MCF 10A (cell line): Measurements from ENCODE around the gene HES6. TPM values are rescaled to one million over a fixed set of nuclear protein-coding genes. Genes with fewer than 3 reads are reported as not detected.
"Not testable (repeated sequence)": the region's sequence is repeated elsewhere in the genome, so short reads cannot be mapped to it uniquely, and the experiment has no call there.

ENCODE experiments used
- BruUV-seq: library from RNA; stranded (reverse); fragments of 400-500 nt; replicated peaks from 2 replicates; lab custom pipeline; 2021; lab: Mats Ljungman, UMichigan
- CTCF ChIA-PET: fragments of 300-600 bp; sonication (Branson Sonifier 250); formaldehyde crosslinking; extraction: SDS; loops from one replicate; lab custom pipeline; 2021; ENCODE audit warnings: antibody characterized with exemption, inconsistent platforms; lab: Yijun Ruan, JAX
- POLR2A ChIA-PET: fragments of 300-600, 350-650 bp; sonication (Branson Sonifier 250); formaldehyde crosslinking; extraction: SDS; loops from one replicate; lab custom pipeline; 2020; ENCODE audit warnings: antibody characterized with exemption, inconsistent platforms; lab: Yijun Ruan, JAX
- DNase-seq: peaks from one replicate; pipeline ENCODE4 v3.0.0-alpha.2; 2018; ENCODE audit not compliant: unreplicated experiment
- H3K27ac Mint-ChIP-seq: one replicate; pipeline ENCODE4 v1.8.0; 2022; ENCODE audit warnings: mild to moderate bottlenecking, low read depth, mixed read lengths; ENCODE audit not compliant: unreplicated experiment
- H3K27me3 Mint-ChIP-seq: one replicate; pipeline ENCODE4 v1.8.0; 2022; ENCODE audit warnings: mixed read lengths; ENCODE audit not compliant: insufficient read depth, unreplicated experiment
- H3K36me3 Mint-ChIP-seq: one replicate; pipeline ENCODE4 v1.8.0; 2022; ENCODE audit warnings: mild to moderate bottlenecking, moderate library complexity, mixed read lengths; ENCODE audit not compliant: insufficient read depth, unreplicated experiment
- H3K4me1 Mint-ChIP-seq: one replicate; pipeline ENCODE4 v1.8.0; 2022; ENCODE audit warnings: mixed read lengths; ENCODE audit not compliant: insufficient read depth, unreplicated experiment
- H3K4me3 Mint-ChIP-seq: one replicate; pipeline ENCODE4 v1.8.0; 2022; ENCODE audit warnings: mild to moderate bottlenecking, moderate library complexity, mixed read lengths; ENCODE audit not compliant: unreplicated experiment
- H3K9me3 Mint-ChIP-seq: one replicate; pipeline ENCODE4 v1.8.0; 2022; ENCODE audit warnings: mixed read lengths; ENCODE audit not compliant: unreplicated experiment
- intact Hi-C: fragments of 100-400 bp; cut with micrococcal nuclease; formaldehyde crosslinking; loops from 2 replicates; pipeline ENCODE4 v1.14.1; 2022
- total RNA-seq: library from RNA; stranded (reverse); gene quantifications from 2 replicates; pipeline ENCODE4 v1.2.3, GENCODE V29; 2022
- TF ChIP-seq, protein P1 (sequence below): fragments of 200-600 bp; IDR thresholded peaks from one replicate; pipeline ENCODE4 v1.8.0; 2022; ENCODE audit warnings: antibody characterized with exemption, mild to moderate bottlenecking; ENCODE audit not compliant: unreplicated experiment

Gene HES6
- total RNA-seq, 1 experiment from 2014 or later = 19.7 TPM

- TF ChIP-seq, protein P1, sequence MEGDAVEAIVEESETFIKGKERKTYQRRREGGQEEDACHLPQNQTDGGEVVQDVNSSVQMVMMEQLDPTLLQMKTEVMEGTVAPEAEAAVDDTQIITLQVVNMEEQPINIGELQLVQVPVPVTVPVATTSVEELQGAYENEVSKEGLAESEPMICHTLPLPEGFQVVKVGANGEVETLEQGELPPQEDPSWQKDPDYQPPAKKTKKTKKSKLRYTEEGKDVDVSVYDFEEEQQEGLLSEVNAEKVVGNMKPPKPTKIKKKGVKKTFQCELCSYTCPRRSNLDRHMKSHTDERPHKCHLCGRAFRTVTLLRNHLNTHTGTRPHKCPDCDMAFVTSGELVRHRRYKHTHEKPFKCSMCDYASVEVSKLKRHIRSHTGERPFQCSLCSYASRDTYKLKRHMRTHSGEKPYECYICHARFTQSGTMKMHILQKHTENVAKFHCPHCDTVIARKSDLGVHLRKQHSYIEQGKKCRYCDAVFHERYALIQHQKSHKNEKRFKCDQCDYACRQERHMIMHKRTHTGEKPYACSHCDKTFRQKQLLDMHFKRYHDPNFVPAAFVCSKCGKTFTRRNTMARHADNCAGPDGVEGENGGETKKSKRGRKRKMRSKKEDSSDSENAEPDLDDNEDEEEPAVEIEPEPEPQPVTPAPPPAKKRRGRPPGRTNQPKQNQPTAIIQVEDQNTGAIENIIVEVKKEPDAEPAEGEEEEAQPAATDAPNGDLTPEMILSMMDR = no peak
- CTCF ChIA-PET = no interaction called here
- no TSS peak for BruUV-seq
- no peak for DNase-seq
- POLR2A ChIA-PET = interaction anchor here (0.6 to 1.1 kb wide), 3 partner anchors 9 to 1180 kb away, joined by 3 to 4 read pairs (median 3); partner anchors contain the start of gene PER2
- Mint-ChIP-seq H3K4me3 (no peak overlapping the region), H3K36me3 (peaks cover 36% of the 10 kb centered on the region), H3K27me3 (no peaks in the 10 kb centered on the region), H3K9me3 (no peaks in the 10 kb centered on the region), H3K4me1 (peaks cover 15% of the 10 kb centered on the region), H3K27ac (no peak overlapping the region)
- intact Hi-C loops = no loop called here
Measured at GRCh38 chr2:238279324-238279682, 39.5 kb upstream of the HES6 start.

DNA sequence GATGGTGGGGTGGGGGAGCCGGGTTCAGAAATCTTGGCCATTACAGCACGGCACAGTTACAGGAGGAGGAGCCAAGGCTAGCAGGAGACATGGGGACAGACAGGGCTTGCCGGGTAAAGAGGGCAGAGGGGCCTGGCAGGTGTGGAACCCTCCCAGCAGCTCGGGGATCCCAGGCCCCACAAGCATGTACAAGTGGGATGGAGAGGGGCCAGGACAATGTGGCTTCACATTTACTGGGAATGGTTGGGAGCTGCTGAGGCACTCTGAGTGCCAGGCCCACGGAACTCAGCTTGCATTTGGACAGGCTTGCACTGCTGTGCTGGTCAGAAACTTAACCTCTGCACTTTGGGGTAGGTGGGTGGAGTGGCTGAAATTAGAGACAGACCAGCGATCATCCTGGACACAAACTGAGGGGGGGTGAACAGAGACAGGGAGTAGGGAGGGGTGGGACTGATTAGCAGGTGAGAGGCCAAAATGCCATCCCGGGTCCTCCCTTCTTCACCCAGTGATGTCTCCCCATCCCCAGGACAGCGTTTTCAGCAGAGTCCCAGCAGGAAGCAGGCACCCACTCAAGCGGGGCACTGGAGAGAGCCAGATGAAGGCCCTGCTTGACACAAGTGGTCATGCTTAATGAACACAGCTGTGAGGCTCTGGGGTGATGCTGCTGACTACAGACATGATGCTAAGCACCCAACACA is 38.9 kb upstream of the HES6 start:
- no peak for DNase-seq
- no TSS peak for BruUV-seq
- ChIA-PET CTCF (interaction anchor here (0.7 to 1.2 kb wide), 5 partner anchors 9 to 123 kb away, joined by 3 to 6 read pairs (median 3); no protein-coding TSS in a partner anchor), POLR2A (interaction anchor here (0.6 to 1.1 kb wide), 4 partner anchors 10 to 1179 kb away, joined by 3 to 4 read pairs (median 3); partner anchors contain the start of gene PER2)
- peaks cover 14% of the 10 kb centered on the region for H3K4me1 Mint-ChIP-seq
- H3K27me3 Mint-ChIP-seq = no peaks in the 10 kb centered on the region
- no peaks in the 10 kb centered on the region for H3K9me3 Mint-ChIP-seq
- intact Hi-C loops = no loop called here
- no peak overlapping the region for H3K4me3 Mint-ChIP-seq
- peaks cover 42% of the 10 kb centered on the region for H3K36me3 Mint-ChIP-seq
- H3K27ac Mint-ChIP-seq = no peak overlapping the region
- TF ChIP-seq, protein P1 = no peak

DNA sequence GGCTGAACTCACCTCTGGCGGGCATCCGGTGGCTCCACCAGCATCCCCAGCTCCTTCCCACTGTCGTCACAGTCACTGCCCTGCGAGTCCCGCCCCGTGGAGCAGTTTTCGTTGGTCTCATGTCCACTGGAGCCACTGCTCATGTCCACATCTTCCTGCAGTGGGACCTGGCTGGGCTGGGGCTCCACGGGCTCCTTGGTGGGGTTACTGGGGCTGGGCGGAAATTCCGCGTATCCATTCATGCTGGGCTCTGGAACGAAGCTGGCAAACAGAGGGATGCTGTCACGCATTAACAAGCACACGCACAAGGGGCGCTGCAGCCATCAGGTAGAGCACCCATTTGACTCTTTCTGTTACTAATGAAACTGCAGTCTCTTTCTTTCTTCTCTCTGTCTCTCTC is 37.9 kb upstream of the HES6 start:
- intact Hi-C loops = no loop called here
- Mint-ChIP-seq H3K36me3 (peaks cover 53% of the 10 kb centered on the region), H3K27ac (no peak overlapping the region), H3K4me1 (peaks cover 5% of the 10 kb centered on the region), H3K9me3 (no peaks in the 10 kb centered on the region), H3K4me3 (no peak overlapping the region), H3K27me3 (no peaks in the 10 kb centered on the region)
- CTCF ChIA-PET = interaction anchor here (1.1 to 1.2 kb wide), 2 partner anchors 14 to 61 kb away, joined by 4 to 6 read pairs; no protein-coding TSS in a partner anchor
- no peak for DNase-seq
- TF ChIP-seq, protein P1 = no peak
- POLR2A ChIA-PET = no interaction called here
- no TSS peak for BruUV-seq

DNA sequence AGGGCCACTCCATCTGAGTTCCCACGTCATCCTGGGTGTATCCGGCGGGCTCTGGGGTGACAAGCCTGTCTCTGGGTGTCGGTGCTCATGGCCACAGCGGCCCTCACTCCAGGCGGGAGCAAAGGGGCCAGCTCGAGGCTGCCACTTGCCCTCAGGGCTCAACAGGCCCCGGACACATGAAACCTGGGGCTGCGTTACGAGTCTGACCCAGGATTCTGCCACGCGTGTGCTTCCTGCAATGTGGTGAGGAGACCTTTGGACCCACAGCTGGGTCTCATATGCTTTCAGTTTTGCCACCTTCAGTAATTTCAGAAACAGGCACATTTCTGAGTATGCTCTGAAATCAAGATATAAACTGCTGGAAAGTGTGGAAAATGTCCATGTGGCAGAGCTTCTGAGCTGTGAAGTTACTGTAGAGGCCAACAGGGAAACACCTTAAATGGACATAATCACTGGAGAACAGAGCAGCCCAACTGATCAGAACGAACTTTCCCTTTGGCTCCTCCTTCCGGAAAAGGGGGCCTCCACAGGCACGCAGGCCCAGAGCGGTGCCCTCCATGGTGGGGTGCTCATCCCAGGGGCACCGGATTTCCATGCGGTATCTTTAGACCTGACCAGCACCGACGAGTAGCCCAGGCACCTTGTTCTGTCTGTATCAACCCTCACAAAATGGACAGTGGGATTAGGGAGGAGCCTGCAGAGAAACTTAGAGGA is 34.5 kb upstream of the HES6 start:
- BruUV-seq = no TSS peak
- intact Hi-C loops = no loop called here
- Mint-ChIP-seq H3K27me3 (no peaks in the 10 kb centered on the region), H3K9me3 (no peaks in the 10 kb centered on the region), H3K36me3 (peaks cover 82% of the 10 kb centered on the region), H3K4me3 (no peak overlapping the region), H3K4me1 (no peaks in the 10 kb centered on the region), H3K27ac (no peak overlapping the region)
- ChIA-PET POLR2A (interaction anchor here (1.4 to 1.8 kb wide), 4 partner anchors 11 to 410 kb away, joined by 4 to 7 read pairs (median 5); partner anchors contain the start of gene PER2), CTCF (interaction anchor here (0.7 to 1.9 kb wide), 3 partner anchors 10 to 159 kb away, joined by 3 to 9 read pairs (median 4); no protein-coding TSS in a partner anchor)
- no peak for DNase-seq
- TF ChIP-seq, protein P1 = no peak

GRCh38 chr2:238273433-238273832 is 33.6 kb upstream of the HES6 start:
- H3K27me3 Mint-ChIP-seq, DNase-seq, H3K9me3 Mint-ChIP-seq, H3K4me3 Mint-ChIP-seq, H3K4me1 Mint-ChIP-seq, intact Hi-C loops, BruUV-seq: not testable (repeated sequence)
- POLR2A ChIA-PET = interaction anchor here (0.9 to 1.8 kb wide), 3 partner anchors 12 to 17 kb away, joined by 3 to 5 read pairs (median 5); no protein-coding TSS in a partner anchor
- CTCF ChIA-PET = interaction anchor here (1.6 kb wide), 1 partner anchor 10 kb away, joined by 7 read pairs; no protein-coding TSS in a partner anchor
- Mint-ChIP-seq H3K36me3 (peaks cover 85% of the 10 kb centered on the region), H3K27ac (peak overlapping the region; percentile 33)
